SK-N-MC (cell line): Measurements from ENCODE around the gene KIFC3.

Source experiments
- DNase-seq: peaks from one replicate; pipeline ENCODE4 v3.0.0-alpha.2; 2011; ENCODE audit warnings: low read depth, low spot score
- H3K27ac ChIP-seq: fragments of 200-600 bp; sonication (generic); 2 replicates; pipeline ENCODE4 v1.5.1; 2016; ENCODE audit warnings: mixed run types
- H3K36me3 ChIP-seq: fragments of 200-600 bp; sonication (generic); 2 replicates; pipeline ENCODE4 v1.6.1; 2017; ENCODE audit warnings: antibody characterized with exemption, low read length, mixed read lengths; ENCODE audit not compliant: insufficient read depth
- H3K4me3 ChIP-seq: fragments of 200-600 bp; sonication (generic); 2 replicates; pipeline ENCODE4 v1.5.1; 2016
- H3K9ac ChIP-seq: fragments of 200-600 bp; sonication (generic); 2 replicates; pipeline ENCODE4 v1.8.0; 2017; ENCODE audit warnings: mixed run types, mixed read lengths; ENCODE audit not compliant: insufficient read length
- H3K9me3 ChIP-seq: fragments of 200-600 bp; sonication (generic); 2 replicates; pipeline ENCODE4 v1.6.1; 2017; ENCODE audit warnings: low read depth, mild to moderate bottlenecking, antibody characterized with exemption, low read length, moderate library complexity, mixed read lengths
- EZH2 ChIP-seq: fragments of 200-600 bp; sonication (generic); IDR thresholded peaks from one replicate; pipeline ENCODE4 v1.6.1; 2017; ENCODE audit warnings: antibody characterized with exemption
- FOXP2 ChIP-seq: optimal IDR thresholded peaks from 2 replicates; pipeline ENCODE3; 2011; ENCODE audit warnings: mild to moderate bottlenecking, moderate library complexity; ENCODE audit not compliant: insufficient read depth; ENCODE audit errors: extremely low read length, control extremely low read depth
- POLR2AphosphoS5 ChIP-seq: IDR thresholded peaks from 2 replicates; pipeline ENCODE4 v1.6.1; 2012; ENCODE audit warnings: mild to moderate bottlenecking, low read depth, low read length, borderline replicate concordance

KIFC3 gene

GRCh38 chr16:57771141-57771785 lies 31.0 kb downstream of the KIFC3 start:
- H3K9ac ChIP-seq = no peak overlapping the region
- DNase-seq = no peak
- H3K27ac ChIP-seq = no peak overlapping the region
- H3K4me3 ChIP-seq = no peak overlapping the region
- H3K9me3 ChIP-seq = no peaks in the 10 kb centered on the region
- peaks cover 7% of the 10 kb centered on the region; the same call in 1 of the 2 replicates for H3K36me3 ChIP-seq
- no peak for TF ChIP-seq POLR2AphosphoS5
- TF ChIP-seq FOXP2 = no peak
- no peak for TF ChIP-seq EZH2

GRCh38 chr16:57770361-57770760 lies 31.9 kb downstream of the KIFC3 start:
- H3K36me3 ChIP-seq = peaks cover 7% of the 10 kb centered on the region; the same call in 1 of the 2 replicates
- H3K4me3 ChIP-seq = no peak overlapping the region
- H3K9ac ChIP-seq = no peak overlapping the region
- no peak for TF ChIP-seq POLR2AphosphoS5
- no peak for TF ChIP-seq FOXP2
- no peak for TF ChIP-seq EZH2
- H3K27ac ChIP-seq = no peak overlapping the region
- no peaks in the 10 kb centered on the region for H3K9me3 ChIP-seq
- no peak for DNase-seq

DNA sequence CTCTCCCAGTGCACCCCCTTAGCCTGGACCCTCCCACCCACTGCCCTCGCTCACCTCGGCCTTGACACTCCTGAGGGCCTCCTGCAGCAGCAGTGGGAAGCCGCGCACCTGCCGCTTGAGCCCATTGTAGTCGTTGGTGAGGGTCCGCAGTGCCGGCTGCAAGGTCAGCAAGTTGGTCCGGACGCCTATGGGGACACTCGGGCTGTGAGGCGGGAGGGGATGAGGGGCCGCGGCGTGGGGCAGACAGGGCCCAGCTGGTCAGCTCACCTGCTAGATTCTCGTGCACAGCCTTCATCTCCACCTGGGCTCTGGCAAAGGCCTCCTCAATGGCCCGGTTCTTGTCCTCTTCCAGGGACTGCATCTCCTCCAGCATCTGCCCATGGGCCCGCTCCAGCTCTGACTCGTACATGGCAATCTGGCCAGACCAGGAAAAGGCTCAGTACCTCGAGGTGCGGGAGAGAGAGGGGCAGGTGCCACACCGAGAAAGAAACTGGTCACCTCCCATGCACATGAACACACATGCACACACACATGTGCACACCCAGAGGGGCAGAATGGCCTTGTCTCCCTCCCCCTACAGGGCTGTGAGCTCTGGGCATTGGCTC lies 32.6 kb downstream of the KIFC3 start:
- Histone ChIP-seq H3K4me3 (no peak overlapping the region), H3K9ac (no peak overlapping the region), H3K27ac (no peak overlapping the region), H3K9me3 (no peaks in the 10 kb centered on the region), H3K36me3 (peaks cover 7% of the 10 kb centered on the region; the same call in 1 of the 2 replicates)
- DNase-seq = no peak
- no peak for TF ChIP-seq FOXP2
- no peak for TF ChIP-seq EZH2
- no peak for TF ChIP-seq POLR2AphosphoS5

- DNase-seq = no peak
- H3K36me3 ChIP-seq = peaks cover 7% of the 10 kb centered on the region; the same call in 1 of the 2 replicates
- no peak for TF ChIP-seq FOXP2
- no peak for TF ChIP-seq POLR2AphosphoS5
- TF ChIP-seq EZH2 = no peak
- H3K4me3 ChIP-seq = no peak overlapping the region
- H3K9ac ChIP-seq = no peak overlapping the region
- no peaks in the 10 kb centered on the region for H3K9me3 ChIP-seq
- no peak overlapping the region for H3K27ac ChIP-seq
Observed at GRCh38 chr16:57766714-57767348, 35.5 kb downstream of the KIFC3 start.

DNA sequence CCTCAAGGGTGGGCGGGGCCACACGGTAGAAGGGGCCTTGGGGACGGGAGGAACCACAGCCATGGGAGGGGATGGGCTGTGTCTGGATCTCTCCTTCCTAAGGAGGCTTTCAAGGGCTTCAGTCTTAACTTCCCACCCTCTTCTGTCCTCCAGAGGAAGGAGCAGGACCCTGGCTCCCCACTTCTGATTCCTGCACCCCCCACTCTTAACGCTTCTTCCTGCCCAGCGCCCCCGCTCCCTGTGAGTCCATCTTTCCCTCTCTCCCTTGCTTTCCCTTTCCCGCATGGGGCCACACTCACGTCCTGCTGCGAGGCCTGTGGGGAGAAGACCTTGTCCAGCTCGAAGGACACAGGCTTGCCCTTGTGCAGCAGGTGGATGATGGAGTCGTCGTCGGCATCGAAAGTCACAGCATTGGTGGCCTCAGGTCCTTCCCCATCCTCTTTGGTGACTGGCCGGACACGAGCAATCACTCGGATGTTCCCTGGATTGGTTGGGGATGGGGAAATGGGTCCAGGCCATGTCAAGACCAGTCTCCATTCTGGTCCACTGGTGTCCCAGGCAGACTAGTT lies 37.0 kb downstream of the KIFC3 start:
- H3K4me3 ChIP-seq = no peak overlapping the region
- no peak overlapping the region for H3K27ac ChIP-seq
- no peak for TF ChIP-seq FOXP2
- TF ChIP-seq POLR2AphosphoS5 = no peak
- H3K9me3 ChIP-seq = no peaks in the 10 kb centered on the region
- DNase-seq = no peak
- H3K9ac ChIP-seq = no peak overlapping the region
- H3K36me3 ChIP-seq = peaks cover 7% of the 10 kb centered on the region; the same call in 1 of the 2 replicates

- Histone ChIP-seq H3K27ac (peak overlapping the region; percentile 31; the same call in 1 of the 2 replicates), H3K36me3 (peaks cover 7% of the 10 kb centered on the region; the same call in 1 of the 2 replicates), H3K9me3 (no peaks in the 10 kb centered on the region), H3K9ac (no peak overlapping the region), H3K4me3 (no peak overlapping the region)
- DNase-seq = peak; percentile 30
- no peak for TF ChIP-seq EZH2
- no peak for TF ChIP-seq POLR2AphosphoS5
- TF ChIP-seq FOXP2 = no peak
Observed at GRCh38 chr16:57764341-57765159, 37.7 kb downstream of the KIFC3 start.

DNA sequence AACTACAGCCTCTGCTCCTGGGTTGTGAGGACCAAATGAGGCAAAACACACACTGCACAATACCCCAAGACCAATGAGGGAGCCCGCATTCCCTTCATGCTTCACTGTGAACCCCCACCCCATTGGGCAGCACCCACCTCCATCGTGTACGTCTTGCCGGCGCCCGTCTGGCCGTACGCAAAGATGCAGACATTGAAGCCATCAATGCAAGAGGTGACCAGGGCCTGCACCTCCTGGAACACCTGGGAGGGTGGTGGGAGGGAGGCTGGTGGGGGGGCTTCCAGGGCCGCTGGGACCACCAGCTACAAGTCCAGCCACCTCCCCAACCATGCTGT lies 38.3 kb downstream of the KIFC3 start:
- H3K9ac ChIP-seq = no peak overlapping the region
- TF ChIP-seq POLR2AphosphoS5 (no peak), FOXP2 (no peak), EZH2 (no peak)
- no peak overlapping the region for H3K4me3 ChIP-seq
- DNase-seq = no peak
- H3K36me3 ChIP-seq = peaks cover 7% of the 10 kb centered on the region; the same call in 1 of the 2 replicates
- no peak overlapping the region for H3K27ac ChIP-seq
- H3K9me3 ChIP-seq = no peaks in the 10 kb centered on the region

GRCh38 chr16:57763285-57764005 lies 38.8 kb downstream of the KIFC3 start:
- Histone ChIP-seq H3K36me3 (peaks cover 11% of the 10 kb centered on the region; the same call in 1 of the 2 replicates), H3K9ac (no peak overlapping the region), H3K9me3 (no peaks in the 10 kb centered on the region), H3K27ac (no peak overlapping the region), H3K4me3 (no peak overlapping the region)
- TF ChIP-seq FOXP2 (no peak), POLR2AphosphoS5 (no peak), EZH2 (no peak)
- no peak for DNase-seq
